ENCODE results near the gene MAGI3.

DNA sequence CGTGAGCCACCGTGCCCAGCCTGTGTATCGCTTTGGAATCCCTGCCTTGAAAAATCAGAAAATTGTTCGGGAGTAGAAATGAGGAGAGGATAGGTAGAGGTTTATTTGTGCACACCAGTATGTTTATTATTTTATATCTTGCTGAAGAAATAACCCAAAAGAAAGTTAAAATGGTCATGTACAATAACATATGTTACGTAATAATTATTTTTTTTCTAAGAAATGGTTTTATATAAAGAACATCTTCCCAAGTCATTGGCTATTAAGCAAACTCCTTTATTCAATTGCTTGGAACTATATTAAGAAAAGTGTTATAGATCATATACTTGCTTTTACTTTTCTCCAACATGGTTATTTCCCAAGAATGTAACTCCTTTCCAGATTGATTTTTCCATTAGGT, 197.2 kb downstream of the MAGI3 start:
- TF ChIP-seq, protein P1, sequence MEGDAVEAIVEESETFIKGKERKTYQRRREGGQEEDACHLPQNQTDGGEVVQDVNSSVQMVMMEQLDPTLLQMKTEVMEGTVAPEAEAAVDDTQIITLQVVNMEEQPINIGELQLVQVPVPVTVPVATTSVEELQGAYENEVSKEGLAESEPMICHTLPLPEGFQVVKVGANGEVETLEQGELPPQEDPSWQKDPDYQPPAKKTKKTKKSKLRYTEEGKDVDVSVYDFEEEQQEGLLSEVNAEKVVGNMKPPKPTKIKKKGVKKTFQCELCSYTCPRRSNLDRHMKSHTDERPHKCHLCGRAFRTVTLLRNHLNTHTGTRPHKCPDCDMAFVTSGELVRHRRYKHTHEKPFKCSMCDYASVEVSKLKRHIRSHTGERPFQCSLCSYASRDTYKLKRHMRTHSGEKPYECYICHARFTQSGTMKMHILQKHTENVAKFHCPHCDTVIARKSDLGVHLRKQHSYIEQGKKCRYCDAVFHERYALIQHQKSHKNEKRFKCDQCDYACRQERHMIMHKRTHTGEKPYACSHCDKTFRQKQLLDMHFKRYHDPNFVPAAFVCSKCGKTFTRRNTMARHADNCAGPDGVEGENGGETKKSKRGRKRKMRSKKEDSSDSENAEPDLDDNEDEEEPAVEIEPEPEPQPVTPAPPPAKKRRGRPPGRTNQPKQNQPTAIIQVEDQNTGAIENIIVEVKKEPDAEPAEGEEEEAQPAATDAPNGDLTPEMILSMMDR (IDR thresholded peaks at IDR 0.05): no peak
- TF ChIP-seq POLR2A (IDR thresholded peaks at IDR 0.05): no peak
